Measurements from ENCODE around the gene OGFOD3. TPM values are rescaled to one million over a fixed set of nuclear protein-coding genes. Genes with fewer than 3 reads are reported as not detected.

OGFOD3 gene
- total RNA-seq, 1 donor, result 25.3 TPM

DNA sequence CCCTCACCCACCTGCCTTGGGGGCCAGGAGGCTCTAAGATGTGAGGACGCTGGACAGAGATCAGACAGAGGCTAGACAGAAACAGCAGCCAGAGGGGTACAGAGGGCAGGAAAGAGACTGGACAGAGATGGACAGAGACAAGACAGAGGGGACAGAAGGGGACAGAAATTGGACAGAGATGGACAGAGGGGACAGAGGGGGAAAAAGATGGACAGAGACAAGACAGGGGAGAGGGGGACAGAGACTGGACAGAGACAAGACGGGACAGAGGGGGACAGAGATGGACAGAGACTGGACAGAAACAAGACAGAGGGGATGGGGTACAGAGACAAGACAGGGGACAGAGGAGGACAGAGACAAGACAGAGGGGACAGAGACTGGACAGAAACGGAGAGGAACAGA, 30.7 kb downstream of the OGFOD3 start:
- no peaks in the 10 kb centered on the region for H4K20me1 ChIP-seq (ENCODE audit: insufficient read depth, low read length)
- H3K36me3 ChIP-seq (ENCODE audit: insufficient read depth, low read length), result no peaks in the 10 kb centered on the region
- H3K4me1 ChIP-seq (ENCODE audit: insufficient read depth, low read length), result peaks cover 8% of the 10 kb centered on the region
- DNase-seq (ENCODE audit: insufficient read length, low spot score, missing footprints), result no peak
- H3K4me2 ChIP-seq (ENCODE audit: insufficient read depth, low read length), result no peak overlapping the region
- no peak overlapping the region for H3K27ac ChIP-seq (ENCODE audit: low read depth, low read length)
- H3K27me3 ChIP-seq (ENCODE audit: insufficient read depth, low read length), result peaks cover 37% of the 10 kb centered on the region
- TF ChIP-seq, protein P1, sequence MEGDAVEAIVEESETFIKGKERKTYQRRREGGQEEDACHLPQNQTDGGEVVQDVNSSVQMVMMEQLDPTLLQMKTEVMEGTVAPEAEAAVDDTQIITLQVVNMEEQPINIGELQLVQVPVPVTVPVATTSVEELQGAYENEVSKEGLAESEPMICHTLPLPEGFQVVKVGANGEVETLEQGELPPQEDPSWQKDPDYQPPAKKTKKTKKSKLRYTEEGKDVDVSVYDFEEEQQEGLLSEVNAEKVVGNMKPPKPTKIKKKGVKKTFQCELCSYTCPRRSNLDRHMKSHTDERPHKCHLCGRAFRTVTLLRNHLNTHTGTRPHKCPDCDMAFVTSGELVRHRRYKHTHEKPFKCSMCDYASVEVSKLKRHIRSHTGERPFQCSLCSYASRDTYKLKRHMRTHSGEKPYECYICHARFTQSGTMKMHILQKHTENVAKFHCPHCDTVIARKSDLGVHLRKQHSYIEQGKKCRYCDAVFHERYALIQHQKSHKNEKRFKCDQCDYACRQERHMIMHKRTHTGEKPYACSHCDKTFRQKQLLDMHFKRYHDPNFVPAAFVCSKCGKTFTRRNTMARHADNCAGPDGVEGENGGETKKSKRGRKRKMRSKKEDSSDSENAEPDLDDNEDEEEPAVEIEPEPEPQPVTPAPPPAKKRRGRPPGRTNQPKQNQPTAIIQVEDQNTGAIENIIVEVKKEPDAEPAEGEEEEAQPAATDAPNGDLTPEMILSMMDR (IDR thresholded peaks at IDR 0.05; ENCODE audit: extremely low read depth, low read depth, low read length), result no peak
- H3K9me3 ChIP-seq (ENCODE audit: low read depth, low read length), result no peaks in the 10 kb centered on the region
- no peaks in the 10 kb centered on the region for H3K79me2 ChIP-seq (ENCODE audit: insufficient read depth, low read length)
- no peak overlapping the region for H2AFZ ChIP-seq (ENCODE audit: low read length)
- no peak overlapping the region for H3K4me3 ChIP-seq (ENCODE audit: insufficient read depth, low read length)

DNA sequence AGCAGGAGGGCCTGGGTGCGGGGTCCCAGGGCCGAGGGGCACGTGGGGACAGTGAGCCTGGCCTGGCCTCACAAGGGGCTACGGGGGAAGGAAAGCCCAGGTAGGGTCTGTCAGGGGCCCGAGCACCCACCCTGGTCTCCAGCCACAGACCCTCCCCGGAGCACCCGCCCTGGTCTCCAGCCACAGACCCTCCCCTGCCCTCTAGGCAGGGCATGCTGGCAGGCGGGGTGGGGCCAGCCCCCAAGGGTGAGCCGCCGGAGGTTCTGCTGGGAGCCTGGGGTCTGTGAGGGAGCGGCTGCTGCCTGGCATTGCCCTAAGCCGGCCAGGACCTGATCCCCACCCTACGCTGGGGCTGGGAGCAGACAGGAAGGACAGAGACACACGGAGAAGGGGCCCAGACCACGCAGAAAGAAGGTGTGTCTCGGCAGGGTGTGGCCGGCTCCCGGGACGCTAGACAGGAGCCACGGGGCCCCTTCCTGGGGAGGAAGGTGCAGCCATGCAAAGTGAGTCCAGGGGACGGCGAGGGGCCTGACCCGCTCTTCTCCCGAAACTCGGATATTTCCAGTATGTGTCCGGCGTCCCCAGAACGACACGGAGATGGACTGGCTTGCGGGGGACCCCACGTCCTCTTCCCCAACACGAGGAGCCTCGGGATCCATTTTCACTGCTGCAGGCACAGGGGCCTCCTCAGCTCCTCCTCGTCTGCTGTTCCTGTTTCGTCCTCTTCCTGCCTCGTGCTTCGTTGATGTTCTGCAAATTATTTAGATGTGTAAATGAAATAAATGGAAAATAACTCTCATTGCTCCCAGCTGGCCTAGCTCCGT, 31.3 kb downstream of the OGFOD3 start:
- Histone ChIP-seq H3K9me3 (ENCODE audit: low read depth, low read length) (no peaks in the 10 kb centered on the region), H3K4me2 (ENCODE audit: insufficient read depth, low read length) (no peak overlapping the region), H3K36me3 (ENCODE audit: insufficient read depth, low read length) (no peaks in the 10 kb centered on the region), H3K4me3 (ENCODE audit: insufficient read depth, low read length) (no peak overlapping the region), H3K27me3 (ENCODE audit: insufficient read depth, low read length) (peaks cover 37% of the 10 kb centered on the region), H2AFZ (ENCODE audit: low read length) (no peak overlapping the region), H3K27ac (ENCODE audit: low read depth, low read length) (no peak overlapping the region), H4K20me1 (ENCODE audit: insufficient read depth, low read length) (no peaks in the 10 kb centered on the region), H3K4me1 (ENCODE audit: insufficient read depth, low read length) (peaks cover 8% of the 10 kb centered on the region), H3K79me2 (ENCODE audit: insufficient read depth, low read length) (no peaks in the 10 kb centered on the region)
- peak; percentile 69 for DNase-seq (ENCODE audit: insufficient read length, low spot score, missing footprints)
- TF ChIP-seq, protein P1 (IDR thresholded peaks at IDR 0.05; ENCODE audit: extremely low read depth, low read depth, low read length), result no peak

DNA sequence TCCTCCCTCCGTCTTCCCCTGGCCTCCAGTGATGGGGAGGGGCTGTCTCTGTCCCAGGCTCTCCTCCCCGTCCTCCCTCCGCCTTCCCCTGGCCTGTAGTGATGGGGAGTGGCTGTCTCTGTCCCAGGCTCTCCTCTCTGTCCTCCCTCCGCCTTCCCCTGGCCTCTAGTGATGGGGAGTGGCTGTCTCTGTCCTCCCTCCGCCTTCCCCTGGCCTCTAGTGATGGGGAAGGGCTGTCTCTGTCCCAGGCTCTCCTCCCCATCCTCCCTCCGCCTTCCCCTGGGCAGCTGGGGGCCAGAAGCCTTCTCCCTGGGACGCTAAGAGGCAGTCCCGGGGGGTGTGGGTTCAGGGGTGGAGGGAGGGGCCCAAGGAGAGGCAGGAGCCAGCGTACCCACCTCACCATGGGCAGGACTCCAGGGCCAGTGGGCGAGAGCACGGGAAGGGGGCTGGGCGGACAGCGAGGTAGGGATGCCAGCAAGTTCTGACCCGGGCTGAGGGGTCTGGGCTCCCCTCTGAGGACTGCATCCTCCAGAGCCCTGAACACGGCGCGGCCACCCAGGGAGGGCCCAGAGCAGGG, 32.0 kb downstream of the OGFOD3 start:
- no peak overlapping the region for H3K4me3 ChIP-seq (ENCODE audit: insufficient read depth, low read length)
- H3K9me3 ChIP-seq (ENCODE audit: low read depth, low read length), result no peaks in the 10 kb centered on the region
- peaks cover 8% of the 10 kb centered on the region for H3K4me1 ChIP-seq (ENCODE audit: insufficient read depth, low read length)
- TF ChIP-seq, protein P1 (IDR thresholded peaks at IDR 0.05; ENCODE audit: extremely low read depth, low read depth, low read length), result no peak
- H3K79me2 ChIP-seq (ENCODE audit: insufficient read depth, low read length), result no peaks in the 10 kb centered on the region
- no peak overlapping the region for H3K4me2 ChIP-seq (ENCODE audit: insufficient read depth, low read length)
- H3K27me3 ChIP-seq (ENCODE audit: insufficient read depth, low read length), result peaks cover 37% of the 10 kb centered on the region
- H3K27ac ChIP-seq (ENCODE audit: low read depth, low read length), result no peak overlapping the region
- no peaks in the 10 kb centered on the region for H3K36me3 ChIP-seq (ENCODE audit: insufficient read depth, low read length)
- no peaks in the 10 kb centered on the region for H4K20me1 ChIP-seq (ENCODE audit: insufficient read depth, low read length)
- H2AFZ ChIP-seq (ENCODE audit: low read length), result no peak overlapping the region
- no peak for DNase-seq (ENCODE audit: insufficient read length, low spot score, missing footprints)

DNA sequence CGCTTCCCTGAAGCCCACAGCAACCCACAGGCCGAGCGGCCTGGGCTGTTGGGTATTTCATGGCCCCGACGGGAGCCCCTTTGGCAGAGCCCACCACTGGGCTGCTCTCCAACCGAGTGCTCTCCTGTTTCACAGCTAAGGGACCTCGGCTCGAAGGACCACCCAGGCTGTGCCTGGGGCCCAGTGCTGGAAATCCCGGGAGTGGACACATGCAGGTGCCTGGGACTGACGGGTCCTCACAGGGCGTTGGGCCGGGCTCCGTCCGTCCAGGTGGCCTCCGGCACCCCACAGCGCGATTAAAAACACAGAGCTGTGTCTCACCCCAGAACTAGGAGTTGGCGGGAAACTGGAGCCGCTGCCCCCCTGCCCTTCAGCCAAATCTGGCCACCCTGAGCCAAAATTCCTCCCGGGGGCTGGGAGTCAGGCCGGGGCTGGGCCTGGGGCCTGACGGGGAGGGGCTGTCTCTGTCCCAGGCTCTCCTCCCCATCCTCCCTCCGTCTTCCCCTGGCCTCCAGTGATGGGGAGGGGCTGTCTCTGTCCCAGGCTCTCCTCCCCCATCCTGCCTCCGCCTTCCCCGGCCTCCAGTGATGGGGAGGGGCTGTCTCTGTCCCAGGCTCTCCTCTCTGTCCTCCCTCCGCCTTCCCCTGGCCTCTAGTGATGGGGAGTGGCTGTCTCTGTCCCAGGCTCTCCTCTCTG, 32.7 kb downstream of the OGFOD3 start:
- Histone ChIP-seq H4K20me1 (ENCODE audit: insufficient read depth, low read length) (no peaks in the 10 kb centered on the region), H3K79me2 (ENCODE audit: insufficient read depth, low read length) (no peaks in the 10 kb centered on the region), H3K36me3 (ENCODE audit: insufficient read depth, low read length) (no peaks in the 10 kb centered on the region), H3K9me3 (ENCODE audit: low read depth, low read length) (no peaks in the 10 kb centered on the region), H3K4me1 (ENCODE audit: insufficient read depth, low read length) (peaks cover 8% of the 10 kb centered on the region), H2AFZ (ENCODE audit: low read length) (no peak overlapping the region), H3K27me3 (ENCODE audit: insufficient read depth, low read length) (peaks cover 37% of the 10 kb centered on the region), H3K27ac (ENCODE audit: low read depth, low read length) (no peak overlapping the region), H3K4me3 (ENCODE audit: insufficient read depth, low read length) (no peak overlapping the region), H3K4me2 (ENCODE audit: insufficient read depth, low read length) (no peak overlapping the region)
- DNase-seq (ENCODE audit: insufficient read length, low spot score, missing footprints), result peak; percentile 82
- TF ChIP-seq, protein P1 (IDR thresholded peaks at IDR 0.05; ENCODE audit: extremely low read depth, low read depth, low read length), result no peak

All from osteoblast (primary cell).